ENCODE data around the gene HYCC1. TPM values are rescaled to one million over a fixed set of nuclear protein-coding genes. Genes with fewer than 3 reads are reported as not detected.

Gene HYCC1
- total and polyA plus RNA-seq, 5 experiments from 2014 or later: 6.8 to 15.8 (median 11.1) TPM

Other genes with a start within 250 kb of the HYCC1 start
- 100 to 1,000 TPM; 675 to 780 TPM for gene TOMM7, start 191.3 kb downstream of the HYCC1 start, total RNA-seq
- gene TOMM7, start 191.3 kb downstream of the HYCC1 start, polyA plus RNA-seq: 100 to 1,000 TPM; 309 to 462 (median 320) TPM
- 10 to 100 TPM; 29.9 to 32.3 TPM for gene KLHL7, start 91.7 kb upstream of the HYCC1 start, total RNA-seq
- 10 to 100 TPM; 19.7 to 29.7 (median 22.5) TPM for gene KLHL7, start 91.7 kb upstream of the HYCC1 start, polyA plus RNA-seq
- gene NUP42, start 167.9 kb upstream of the HYCC1 start, total RNA-seq: 10 to 100 TPM; 38.8 to 39.2 TPM
- gene NUP42, start 167.9 kb upstream of the HYCC1 start, polyA plus RNA-seq: 10 to 100 TPM; 28.2 to 31.1 (median 29.3) TPM
- gene GPNMB, start 232.6 kb upstream of the HYCC1 start, total RNA-seq: 1 to 10 TPM; 5.9 to 6.3 TPM
- not detected for gene GPNMB, start 232.6 kb upstream of the HYCC1 start, polyA plus RNA-seq

Data from naive thymus-derived CD8-positive, alpha-beta T cell (primary cell).